Measurements from ENCODE around the gene SPPL2B.

DNA sequence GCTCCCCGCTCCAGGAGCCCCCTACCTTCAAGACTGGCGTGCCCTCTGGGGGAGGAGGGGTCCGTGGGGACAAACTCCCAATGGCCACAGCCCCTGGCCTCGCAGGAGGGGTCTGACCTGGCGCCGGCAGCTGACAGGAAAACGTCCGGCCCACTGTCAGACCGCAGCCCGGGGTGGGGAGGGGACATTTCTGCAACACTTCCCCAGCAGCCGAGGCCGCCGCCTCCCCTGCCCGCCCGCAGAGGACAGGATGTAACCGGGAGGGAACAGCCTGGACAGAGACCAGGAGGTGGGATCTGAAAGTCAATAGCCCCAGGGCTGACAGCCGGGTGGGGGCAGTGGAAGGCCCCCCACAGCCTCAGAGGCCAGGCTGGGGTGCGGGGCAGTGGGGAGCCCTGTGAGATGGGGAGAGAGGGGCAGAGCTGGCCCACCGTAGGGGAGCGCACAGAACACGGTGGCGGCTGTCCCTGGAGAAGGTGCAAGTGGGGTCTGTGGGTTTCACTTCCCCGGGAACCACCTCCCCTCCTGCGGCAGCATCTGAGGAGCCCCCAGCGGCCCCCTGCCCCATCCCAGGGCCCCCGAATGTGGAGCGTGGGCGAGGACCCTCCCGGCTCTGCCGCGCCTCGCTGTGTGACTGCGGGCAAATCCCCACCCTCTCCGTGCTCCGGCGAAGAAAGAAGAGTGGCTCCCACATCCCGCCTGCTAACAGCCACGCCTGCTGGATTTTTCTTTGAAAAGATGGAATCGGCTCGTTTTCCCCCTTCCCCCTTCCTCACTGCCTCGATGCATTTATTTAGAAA is 46.2 kb upstream of the SPPL2B start, which contains the start of gene PEAK3:
- no peak for TF ChIP-seq CTCF (conservative IDR thresholded peaks at IDR 0.05; ENCODE audit: low read depth in 2 of 2)
- no peak for TF ChIP-seq NANOG (IDR thresholded peaks at IDR 0.05; ENCODE audit: borderline replicate concordance)
- no peak for TF ChIP-seq EZH2phosphoT487 (IDR thresholded peaks at IDR 0.05; ENCODE audit: unreplicated experiment)
- TF ChIP-seq STAT1 (IDR thresholded peaks at IDR 0.05; ENCODE audit: unreplicated experiment), result no peak
- TF ChIP-seq EZH2 (IDR thresholded peaks at IDR 0.05; ENCODE audit: low read depth, unreplicated experiment), result no peak
